ENCODE results near the gene ETS1. TPM values are rescaled to one million over a fixed set of nuclear protein-coding genes. Genes with fewer than 3 reads are reported as not detected.

The ETS1 gene
- total RNA-seq, 1 experiment from 2014 or later: 29.9 TPM

DNA sequence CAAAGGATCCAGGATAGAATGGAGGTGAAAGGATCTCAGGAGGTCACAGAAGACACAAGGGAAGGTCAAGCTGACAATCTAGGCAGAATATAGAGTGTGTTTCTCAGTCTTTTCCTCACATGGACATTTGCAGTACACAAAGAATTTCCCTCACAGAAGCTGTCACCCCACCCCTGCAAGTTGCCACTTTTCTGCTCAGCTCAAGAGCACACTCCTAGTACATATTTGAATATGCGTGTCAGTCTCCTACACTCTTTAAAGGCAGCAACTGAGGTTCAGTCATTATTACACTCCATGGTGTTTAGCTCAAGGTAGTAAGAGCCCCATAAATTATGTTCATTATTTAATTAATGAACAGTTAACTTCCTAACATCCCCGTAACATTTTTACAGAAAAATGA lies 59.1 kb downstream of the ETS1 start:
- Histone ChIP-seq H3K4me2 (ENCODE audit: insufficient read depth, insufficient read length, low read length) (no peak overlapping the region), H3K27ac (ENCODE audit: insufficient read length, low read depth, low read length) (no peak overlapping the region), H3K9ac (ENCODE audit: extremely low read depth, insufficient read length, low read length) (no peak overlapping the region), H3K4ac (ENCODE audit: low read depth, low read length) (no peak overlapping the region), H2AK5ac (ENCODE audit: insufficient read length, low read length) (no peak overlapping the region), H4K20me1 (ENCODE audit: control insufficient read depth, insufficient read depth, insufficient read length) (no peaks in the 10 kb centered on the region), H3T11ph (ENCODE audit: low read length) (no peak overlapping the region), H3K4me1 (ENCODE audit: insufficient read depth, low read length) (peaks cover 6% of the 10 kb centered on the region), H2BK5ac (ENCODE audit: insufficient read length, low read length) (no peak overlapping the region), H3K9me3 (ENCODE audit: control insufficient read depth, low read depth, low read length) (no peaks in the 10 kb centered on the region), H2AFZ (ENCODE audit: low read length) (no peak overlapping the region), H3K18ac (ENCODE audit: insufficient read length, low read depth, low read length) (no peak overlapping the region), H3K23ac (ENCODE audit: insufficient read length, low read depth, low read length) (no peak overlapping the region), H3K79me1 (ENCODE audit: insufficient read depth, low read depth, low read length, poor library complexity, severe bottlenecking) (no peaks in the 10 kb centered on the region), H3K14ac (ENCODE audit: insufficient read depth, low read length) (no peak overlapping the region), H3K23me2 (ENCODE audit: insufficient read length, low read depth, low read length, poor library complexity, severe bottlenecking) (peaks cover 5% of the 10 kb centered on the region), H4K5ac (ENCODE audit: insufficient read length, low read depth, low read length) (no peak overlapping the region), H2BK12ac (ENCODE audit: insufficient read length, low read depth, low read length) (no peak overlapping the region), H4K8ac (replicated peaks; ENCODE audit: insufficient read length, low read depth, low read length) (no peak overlapping the region), H2BK20ac (ENCODE audit: low read depth, low read length, poor library complexity, severe bottlenecking) (no peak overlapping the region), H4K91ac (ENCODE audit: insufficient read length, low read depth, low read length) (no peak overlapping the region), H2BK120ac (ENCODE audit: low read depth, low read length, poor library complexity, severe bottlenecking) (no peak overlapping the region), H2BK15ac (ENCODE audit: low read depth, low read length) (no peak overlapping the region), H3K27me3 (ENCODE audit: insufficient read depth, low read length) (no peaks in the 10 kb centered on the region), H3K79me2 (ENCODE audit: insufficient read depth, low read length) (no peaks in the 10 kb centered on the region), H3K56ac (ENCODE audit: insufficient read length, low read depth, low read length) (no peak overlapping the region)
- peaks cover 46 to 58% of the 10 kb centered on the region in 2 experiments for H3K4me1 Mint-ChIP-seq
- H3K9me3 Mint-ChIP-seq: no peaks in the 10 kb centered on the region
- no peak for DNase-seq
- no peak overlapping the region for H3K27ac Mint-ChIP-seq
- TF ChIP-seq, protein P1, sequence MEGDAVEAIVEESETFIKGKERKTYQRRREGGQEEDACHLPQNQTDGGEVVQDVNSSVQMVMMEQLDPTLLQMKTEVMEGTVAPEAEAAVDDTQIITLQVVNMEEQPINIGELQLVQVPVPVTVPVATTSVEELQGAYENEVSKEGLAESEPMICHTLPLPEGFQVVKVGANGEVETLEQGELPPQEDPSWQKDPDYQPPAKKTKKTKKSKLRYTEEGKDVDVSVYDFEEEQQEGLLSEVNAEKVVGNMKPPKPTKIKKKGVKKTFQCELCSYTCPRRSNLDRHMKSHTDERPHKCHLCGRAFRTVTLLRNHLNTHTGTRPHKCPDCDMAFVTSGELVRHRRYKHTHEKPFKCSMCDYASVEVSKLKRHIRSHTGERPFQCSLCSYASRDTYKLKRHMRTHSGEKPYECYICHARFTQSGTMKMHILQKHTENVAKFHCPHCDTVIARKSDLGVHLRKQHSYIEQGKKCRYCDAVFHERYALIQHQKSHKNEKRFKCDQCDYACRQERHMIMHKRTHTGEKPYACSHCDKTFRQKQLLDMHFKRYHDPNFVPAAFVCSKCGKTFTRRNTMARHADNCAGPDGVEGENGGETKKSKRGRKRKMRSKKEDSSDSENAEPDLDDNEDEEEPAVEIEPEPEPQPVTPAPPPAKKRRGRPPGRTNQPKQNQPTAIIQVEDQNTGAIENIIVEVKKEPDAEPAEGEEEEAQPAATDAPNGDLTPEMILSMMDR (conservative IDR thresholded peaks at IDR 0.05): no peak
- WGBS (ENCODE audit: extremely low coverage, insufficient read length, low lambda C conversion rate): no CpG with 5 or more reads among the region's 2 CpGs
- no peak overlapping the region for H3K4me3 Mint-ChIP-seq
- no peaks in the 10 kb centered on the region for H3K36me3 Mint-ChIP-seq (ENCODE audit: insufficient read depth in 1 of 3, low read depth in 3 of 3)
- H3K27me3 Mint-ChIP-seq (ENCODE audit: low read depth): peaks cover 57% of the 10 kb centered on the region

Measured in H9 (cell line).